ENCODE measurements around the gene IQCE.

The IQCE gene

DNA sequence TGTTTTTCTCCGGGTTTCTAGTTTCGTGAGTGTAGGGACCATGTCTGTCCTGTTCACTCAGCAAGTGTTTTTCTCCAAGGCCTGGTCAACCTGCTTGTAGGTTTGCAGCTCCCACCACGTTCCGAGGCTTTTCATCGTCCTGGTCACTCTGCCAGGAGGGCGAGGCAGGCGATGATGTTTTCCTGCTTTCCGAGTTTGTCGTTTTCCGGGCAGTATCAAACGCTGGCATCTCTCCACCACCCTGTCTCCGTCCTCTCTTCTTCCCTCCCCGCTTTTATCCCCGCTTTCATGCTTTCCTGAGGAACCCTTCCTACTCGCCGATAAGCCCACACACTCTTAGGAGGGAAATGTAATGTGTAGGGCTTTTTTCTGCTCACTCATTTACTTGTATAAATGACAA lies 11.2 kb downstream of the IQCE start:
- Histone ChIP-seq H3K9me2 (ENCODE audit: low read depth, low read length) (no peaks in the 10 kb centered on the region), H3K79me2 (ENCODE audit: insufficient read depth, low read length) (no peaks in the 10 kb centered on the region), H3K9me3 (ENCODE audit: low read length) (no peaks in the 10 kb centered on the region), H3K36me3 (ENCODE audit: insufficient read depth, low read length) (no peaks in the 10 kb centered on the region), H2AFZ (ENCODE audit: low read length) (no peak overlapping the region), H3K4me3 (ENCODE audit: low read depth, low read length, poor library complexity, severe bottlenecking) (no peak overlapping the region), H3K4me1 (ENCODE audit: insufficient read depth, low read length, severe bottlenecking) (no peaks in the 10 kb centered on the region), H4K20me1 (ENCODE audit: insufficient read depth, low read length) (no peaks in the 10 kb centered on the region), H3K9ac (ENCODE audit: low read length) (no peak overlapping the region), H3K27me3 (ENCODE audit: insufficient read depth, low read length) (peaks cover 5% of the 10 kb centered on the region; the same call in 1 of the 2 replicates), H3F3A (ENCODE audit: insufficient read depth, low read length) (no peaks in the 10 kb centered on the region), H3K27ac (ENCODE audit: low read depth, low read length, poor library complexity, severe bottlenecking) (no peak overlapping the region), H3K4me2 (ENCODE audit: low read length) (no peak overlapping the region)
- TF ChIP-seq, protein P1, sequence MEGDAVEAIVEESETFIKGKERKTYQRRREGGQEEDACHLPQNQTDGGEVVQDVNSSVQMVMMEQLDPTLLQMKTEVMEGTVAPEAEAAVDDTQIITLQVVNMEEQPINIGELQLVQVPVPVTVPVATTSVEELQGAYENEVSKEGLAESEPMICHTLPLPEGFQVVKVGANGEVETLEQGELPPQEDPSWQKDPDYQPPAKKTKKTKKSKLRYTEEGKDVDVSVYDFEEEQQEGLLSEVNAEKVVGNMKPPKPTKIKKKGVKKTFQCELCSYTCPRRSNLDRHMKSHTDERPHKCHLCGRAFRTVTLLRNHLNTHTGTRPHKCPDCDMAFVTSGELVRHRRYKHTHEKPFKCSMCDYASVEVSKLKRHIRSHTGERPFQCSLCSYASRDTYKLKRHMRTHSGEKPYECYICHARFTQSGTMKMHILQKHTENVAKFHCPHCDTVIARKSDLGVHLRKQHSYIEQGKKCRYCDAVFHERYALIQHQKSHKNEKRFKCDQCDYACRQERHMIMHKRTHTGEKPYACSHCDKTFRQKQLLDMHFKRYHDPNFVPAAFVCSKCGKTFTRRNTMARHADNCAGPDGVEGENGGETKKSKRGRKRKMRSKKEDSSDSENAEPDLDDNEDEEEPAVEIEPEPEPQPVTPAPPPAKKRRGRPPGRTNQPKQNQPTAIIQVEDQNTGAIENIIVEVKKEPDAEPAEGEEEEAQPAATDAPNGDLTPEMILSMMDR (IDR thresholded peaks at IDR 0.05; ENCODE audit: low read length): no peak
- no peak for TF ChIP-seq EZH2 (IDR thresholded peaks at IDR 0.05; ENCODE audit: borderline replicate concordance, low read length)

DNA sequence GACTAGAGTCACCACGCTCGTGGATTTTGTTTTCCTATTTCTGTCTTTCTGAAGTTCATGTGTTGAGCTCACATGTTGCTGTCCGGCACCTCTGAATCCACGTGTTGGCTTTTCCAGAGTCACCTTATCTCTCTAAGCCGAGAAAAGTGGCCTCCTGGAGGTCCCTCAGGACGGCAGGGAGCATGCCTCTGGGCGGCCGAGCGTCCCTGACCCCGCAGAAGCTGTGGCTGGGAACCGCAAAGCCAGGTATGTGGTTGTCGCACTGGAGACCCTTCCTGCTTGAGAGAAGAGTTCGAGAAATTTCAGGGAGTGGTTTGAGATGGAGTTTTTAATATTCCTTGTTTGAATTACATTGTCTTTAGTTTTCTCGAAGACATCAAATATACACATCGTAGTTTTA lies 12.6 kb downstream of the IQCE start:
- no peak overlapping the region for H2AFZ ChIP-seq (ENCODE audit: low read length)
- H4K20me1 ChIP-seq (ENCODE audit: insufficient read depth, low read length): no peaks in the 10 kb centered on the region
- H3K9ac ChIP-seq (ENCODE audit: low read length): no peak overlapping the region

DNA sequence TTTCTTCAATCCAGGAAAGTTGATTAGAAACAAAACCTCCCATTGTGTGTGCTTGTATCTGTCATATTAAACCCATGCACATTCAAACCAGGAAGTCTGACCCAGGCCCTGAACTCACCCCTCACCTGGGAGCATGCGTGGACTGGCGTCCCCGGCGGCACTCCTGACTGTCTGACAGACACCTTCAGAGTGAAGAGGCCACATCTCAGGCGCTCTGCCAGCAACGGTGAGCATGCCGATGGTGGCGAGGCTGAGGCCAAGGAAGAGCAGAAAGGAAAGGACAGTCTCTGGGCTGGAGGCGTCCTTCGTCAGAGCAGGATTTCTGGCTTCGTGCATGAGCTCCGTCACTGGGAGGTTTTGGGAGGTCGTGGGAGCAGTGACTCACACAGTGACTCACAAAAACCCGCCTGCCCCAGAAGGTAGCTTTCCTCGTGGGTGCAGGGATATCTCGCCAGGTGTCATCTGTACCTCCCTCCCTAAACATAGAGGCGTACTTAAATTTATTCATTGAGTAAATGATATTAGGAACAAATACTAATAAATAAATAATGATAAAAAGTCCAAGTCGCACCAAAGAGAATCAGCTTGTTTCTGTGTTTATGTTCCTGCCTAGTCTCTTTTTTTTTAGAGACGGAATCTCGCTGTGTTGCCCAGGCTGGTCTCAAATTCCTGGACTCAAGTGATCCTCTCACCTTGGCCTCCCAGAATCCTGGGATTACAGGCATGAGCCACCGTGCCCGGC lies 13.5 kb downstream of the IQCE start:
- no peaks in the 10 kb centered on the region for H3K9me2 ChIP-seq (ENCODE audit: low read depth, low read length)
- TF ChIP-seq, protein P1 (IDR thresholded peaks at IDR 0.05; ENCODE audit: low read length): no peak
- TF ChIP-seq EZH2 (IDR thresholded peaks at IDR 0.05; ENCODE audit: borderline replicate concordance, low read length): no peak
- no peak overlapping the region for H2AFZ ChIP-seq (ENCODE audit: low read length)
- no peaks in the 10 kb centered on the region for H3K36me3 ChIP-seq (ENCODE audit: insufficient read depth, low read length)
- H3K9me3 ChIP-seq (ENCODE audit: low read length): no peaks in the 10 kb centered on the region
- no peaks in the 10 kb centered on the region for H3K79me2 ChIP-seq (ENCODE audit: insufficient read depth, low read length)
- H3K9ac ChIP-seq (ENCODE audit: low read length): no peak overlapping the region
- no peaks in the 10 kb centered on the region for H3F3A ChIP-seq (ENCODE audit: insufficient read depth, low read length)
- peaks cover 12% of the 10 kb centered on the region for H3K27me3 ChIP-seq (ENCODE audit: insufficient read depth, low read length)
- H3K4me3 ChIP-seq (ENCODE audit: low read depth, low read length, poor library complexity, severe bottlenecking): no peak overlapping the region
- no peaks in the 10 kb centered on the region for H3K4me1 ChIP-seq (ENCODE audit: insufficient read depth, low read length, severe bottlenecking)
- H3K4me2 ChIP-seq (ENCODE audit: low read length): no peak overlapping the region
- H4K20me1 ChIP-seq (ENCODE audit: insufficient read depth, low read length): no peaks in the 10 kb centered on the region
- no peak overlapping the region for H3K27ac ChIP-seq (ENCODE audit: low read depth, low read length, poor library complexity, severe bottlenecking)

More for the DNA sequence above, 12.6 kb downstream of the IQCE start:
- Histone ChIP-seq H3K9me3 (ENCODE audit: low read length) (no peaks in the 10 kb centered on the region), H3K27me3 (ENCODE audit: insufficient read depth, low read length) (peaks cover 12% of the 10 kb centered on the region), H3K36me3 (ENCODE audit: insufficient read depth, low read length) (no peaks in the 10 kb centered on the region), H3K79me2 (ENCODE audit: insufficient read depth, low read length) (no peaks in the 10 kb centered on the region), H3K4me1 (ENCODE audit: insufficient read depth, low read length, severe bottlenecking) (no peaks in the 10 kb centered on the region), H3K4me3 (ENCODE audit: low read depth, low read length, poor library complexity, severe bottlenecking) (no peak overlapping the region), H3K9me2 (ENCODE audit: low read depth, low read length) (no peaks in the 10 kb centered on the region), H3K27ac (ENCODE audit: low read depth, low read length, poor library complexity, severe bottlenecking) (no peak overlapping the region), H3K4me2 (ENCODE audit: low read length) (no peak overlapping the region), H3F3A (ENCODE audit: insufficient read depth, low read length) (no peaks in the 10 kb centered on the region)
- no peak for TF ChIP-seq EZH2 (IDR thresholded peaks at IDR 0.05; ENCODE audit: borderline replicate concordance, low read length)
- TF ChIP-seq, protein P1 (IDR thresholded peaks at IDR 0.05; ENCODE audit: low read length): no peak
